Activated CD8-positive, alpha-beta T cell treated with anti-CD3 and anti-CD28 coated beads, Interleukin-2, amount 10 ng/mL, durations not matched to agents 7 days and 5 days (primary cell): ENCODE results near the gene PRDX4. TPM values are rescaled to one million over a fixed set of nuclear protein-coding genes. Genes with fewer than 3 reads are reported as not detected.
"Not testable (repeated sequence)": the region's sequence is repeated elsewhere in the genome, so short reads cannot be mapped to it uniquely, and the experiment has no call there.

Source experiments
- ATAC-seq: fragments of 150-1000 bp; cut with Tn5 transposase; one replicate; pipeline ENCODE4 v1.10.0; 2021; ENCODE audit warnings: moderate library complexity
- CTCF ChIA-PET: fragments of 350-600 bp; sonication (Branson Sonifier 250); formaldehyde crosslinking; loops from one replicate; lab custom pipeline; 2021; ENCODE audit warnings: antibody characterized with exemption; lab: Charles Lee
- POLR2A ChIA-PET: fragments of 350-600 bp; sonication (Branson Sonifier 250); formaldehyde crosslinking; loops from one replicate; lab custom pipeline; 2021; ENCODE audit warnings: antibody characterized with exemption; lab: Charles Lee
- DNase-seq: peaks from one replicate; pipeline ENCODE4 v3.0.0-alpha.2; 2020
- H3K27ac Mint-ChIP-seq: one replicate; pipeline ENCODE4 v1.8.0; 2021; ENCODE audit warnings: mild to moderate bottlenecking, mixed read lengths
- H3K27me3 Mint-ChIP-seq: one replicate; pipeline ENCODE4 v1.8.0; 2021; ENCODE audit warnings: low read depth, mixed read lengths
- H3K36me3 Mint-ChIP-seq: one replicate; pipeline ENCODE4 v1.8.0; 2021; ENCODE audit warnings: low read depth, mixed read lengths
- H3K4me1 Mint-ChIP-seq: one replicate; pipeline ENCODE4 v1.8.0; 2021; ENCODE audit warnings: low read depth, mixed read lengths
- H3K4me3 Mint-ChIP-seq: one replicate; pipeline ENCODE4 v1.8.0; 2021; ENCODE audit warnings: mild to moderate bottlenecking, mixed read lengths
- H3K9me3 Mint-ChIP-seq: one replicate; pipeline ENCODE4 v1.8.0; 2022; ENCODE audit warnings: mixed read lengths; ENCODE audit not compliant: insufficient read depth
- total RNA-seq, 2 experiments: library from RNA; stranded (reverse); gene quantifications; one replicate each; pipeline ENCODE4 v1.2.3, GENCODE V29; 2021

Gene PRDX4
- total RNA-seq, 2 experiments from 2014 or later, result 29.3 to 32.3 TPM

DNA sequence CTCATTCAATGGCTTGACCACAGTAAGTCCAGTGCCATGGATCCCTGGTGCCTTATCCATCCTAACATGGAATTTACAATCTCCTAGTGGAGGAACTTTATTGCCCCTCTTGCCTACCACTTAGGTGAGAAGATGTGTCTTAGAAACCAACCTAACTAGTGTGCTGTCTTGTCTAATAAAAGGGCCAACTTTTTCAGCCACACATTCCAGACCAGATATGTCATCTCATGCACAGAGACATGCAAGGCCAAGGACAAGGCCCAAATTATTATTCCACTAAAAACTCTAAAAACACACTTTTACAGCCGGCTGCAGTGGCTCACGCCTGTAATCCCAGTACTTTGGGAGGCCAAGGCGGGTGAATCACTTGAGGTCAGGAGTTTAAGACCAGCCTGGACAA is 10.6 kb upstream of the PRDX4 start:
- ChIA-PET POLR2A (no interaction called here), CTCF (no interaction called here)
- H3K36me3 Mint-ChIP-seq, result no peaks in the 10 kb centered on the region
- peaks cover 8% of the 10 kb centered on the region for H3K4me1 Mint-ChIP-seq
- no peak overlapping the region for H3K4me3 Mint-ChIP-seq
- no peaks in the 10 kb centered on the region for H3K9me3 Mint-ChIP-seq
- no peaks in the 10 kb centered on the region for H3K27me3 Mint-ChIP-seq
- ATAC-seq (no peak), DNase-seq (no peak)
- H3K27ac Mint-ChIP-seq, result no peak overlapping the region

- no peak overlapping the region for H3K4me3 Mint-ChIP-seq
- CTCF ChIA-PET, result no interaction called here
These were observed 8.0 kb upstream of the PRDX4 start for GRCh38 chrX:23659339-23659738.

GRCh38 chrX:23660083-23660765 is 7.1 kb upstream of the PRDX4 start:
- H3K27me3 Mint-ChIP-seq, DNase-seq, ATAC-seq, H3K27ac Mint-ChIP-seq, POLR2A ChIA-PET, H3K9me3 Mint-ChIP-seq, CTCF ChIA-PET, H3K4me3 Mint-ChIP-seq, H3K36me3 Mint-ChIP-seq: not testable (repeated sequence)
- peaks cover 20% of the 10 kb centered on the region for H3K4me1 Mint-ChIP-seq

More at GRCh38 chrX:23659339-23659738, 8.0 kb upstream of the PRDX4 start:
- Mint-ChIP-seq H3K27ac (no peak overlapping the region), H3K27me3 (no peaks in the 10 kb centered on the region), H3K9me3 (no peaks in the 10 kb centered on the region), H3K4me1 (peaks cover 20% of the 10 kb centered on the region), H3K36me3 (no peaks in the 10 kb centered on the region)
- ATAC-seq (no peak), DNase-seq (no peak)
- POLR2A ChIA-PET, result no interaction called here

GRCh38 chrX:23660766-23661132 is 6.5 kb upstream of the PRDX4 start:
- ChIA-PET CTCF (no interaction called here), POLR2A (no interaction called here)
- ATAC-seq (no peak), DNase-seq (no peak)
- H3K36me3 Mint-ChIP-seq, result no peaks in the 10 kb centered on the region
- no peak overlapping the region for H3K27ac Mint-ChIP-seq
- H3K4me1 Mint-ChIP-seq, result peaks cover 20% of the 10 kb centered on the region
- H3K27me3 Mint-ChIP-seq, result no peaks in the 10 kb centered on the region
- H3K9me3 Mint-ChIP-seq, result no peaks in the 10 kb centered on the region
- no peak overlapping the region for H3K4me3 Mint-ChIP-seq

- DNase-seq (no peak), ATAC-seq (no peak)
- Mint-ChIP-seq H3K4me3 (no peak overlapping the region), H3K9me3 (no peaks in the 10 kb centered on the region), H3K4me1 (peaks cover 28% of the 10 kb centered on the region), H3K27me3 (no peaks in the 10 kb centered on the region), H3K27ac (no peak overlapping the region), H3K36me3 (no peaks in the 10 kb centered on the region)
- ChIA-PET CTCF (no interaction called here), POLR2A (no interaction called here)
These were observed 5.6 kb upstream of the PRDX4 start for GRCh38 chrX:23661671-23662070.

DNA sequence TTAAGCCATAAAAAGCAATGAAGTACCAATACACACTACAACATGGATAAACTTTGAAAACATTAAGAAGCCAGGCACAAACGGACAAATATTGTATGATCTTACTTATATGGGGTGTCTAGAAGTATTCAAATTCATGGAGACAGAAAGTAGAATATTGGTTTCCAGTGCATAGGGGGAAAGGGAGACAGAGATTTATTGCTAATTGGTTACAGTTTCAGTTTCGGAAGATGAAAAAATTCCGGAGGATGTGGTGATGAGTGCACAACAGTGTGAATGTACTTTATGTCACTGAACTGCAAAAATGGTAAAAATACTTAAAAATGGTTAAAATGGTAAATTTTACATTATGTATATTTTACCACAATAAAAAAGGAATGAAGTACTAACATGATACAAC is 5.1 kb upstream of the PRDX4 start:
- Mint-ChIP-seq H3K4me3 (no peak overlapping the region), H3K27ac (peak overlapping the region; percentile 75), H3K9me3 (no peaks in the 10 kb centered on the region), H3K36me3 (no peaks in the 10 kb centered on the region), H3K27me3 (no peaks in the 10 kb centered on the region), H3K4me1 (peaks cover 29% of the 10 kb centered on the region)
- peak; percentile 76 for ATAC-seq
- DNase-seq, result peak; percentile 22
- POLR2A ChIA-PET, result no interaction called here
- CTCF ChIA-PET, result no interaction called here

- peaks cover 30% of the 10 kb centered on the region for H3K4me1 Mint-ChIP-seq
- H3K4me3 Mint-ChIP-seq, result no peak overlapping the region
- DNase-seq (no peak), ATAC-seq (no peak)
- H3K36me3 Mint-ChIP-seq, result no peaks in the 10 kb centered on the region
- ChIA-PET CTCF (no interaction called here), POLR2A (no interaction called here)
- no peaks in the 10 kb centered on the region for H3K27me3 Mint-ChIP-seq
- H3K27ac Mint-ChIP-seq, result no peak overlapping the region
- H3K9me3 Mint-ChIP-seq, result no peaks in the 10 kb centered on the region
These were observed 4.4 kb upstream of the PRDX4 start for GRCh38 chrX:23662853-23663252.

DNA sequence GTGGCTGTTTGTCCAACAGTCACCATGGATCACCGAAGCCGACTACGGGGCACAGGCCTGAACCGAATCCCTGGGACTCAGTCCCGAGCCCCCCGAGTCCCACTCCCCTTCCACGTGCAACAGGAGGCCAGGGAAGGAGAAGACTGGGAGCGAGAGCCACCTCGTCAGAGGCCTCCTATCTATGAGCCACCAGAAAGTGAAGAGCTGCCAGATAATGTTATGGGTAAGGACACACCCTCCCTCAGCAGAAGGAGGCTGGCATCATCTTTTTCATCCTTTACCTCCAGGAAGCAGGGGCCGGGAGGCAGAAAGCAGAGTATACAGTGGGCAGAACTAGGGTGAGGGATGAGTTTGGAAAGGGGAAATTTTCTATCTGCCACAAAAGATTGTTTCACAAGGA is 2.8 kb upstream of the PRDX4 start:
- no peaks in the 10 kb centered on the region for H3K27me3 Mint-ChIP-seq
- ChIA-PET POLR2A (no interaction called here), CTCF (no interaction called here)
- ATAC-seq (no peak), DNase-seq (no peak)
- no peaks in the 10 kb centered on the region for H3K36me3 Mint-ChIP-seq
- H3K4me3 Mint-ChIP-seq, result no peak overlapping the region
- H3K9me3 Mint-ChIP-seq, result no peaks in the 10 kb centered on the region
- H3K4me1 Mint-ChIP-seq, result peaks cover 38% of the 10 kb centered on the region
- no peak overlapping the region for H3K27ac Mint-ChIP-seq

DNA sequence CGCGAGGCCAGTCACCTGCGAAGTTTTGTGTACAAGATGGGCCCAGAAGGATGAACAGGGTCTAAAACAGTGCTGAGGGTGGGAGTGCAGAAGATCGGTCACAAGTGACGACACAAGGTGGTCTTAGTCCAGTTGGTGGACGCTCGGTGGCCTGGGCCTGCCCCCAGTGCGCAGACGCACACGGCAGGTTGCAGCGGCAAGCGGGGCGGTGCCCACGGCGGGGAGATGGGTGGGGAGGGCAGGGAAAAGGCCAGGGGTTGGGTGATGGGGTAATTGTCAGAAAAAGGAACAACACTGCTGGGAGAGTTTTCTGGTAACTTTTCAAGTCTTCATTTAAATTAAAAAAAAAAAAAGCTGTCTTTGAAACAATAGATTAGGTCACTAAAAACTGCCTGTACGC is 1.0 kb upstream of the PRDX4 start:
- Mint-ChIP-seq H3K9me3 (no peaks in the 10 kb centered on the region), H3K36me3 (peaks cover 3% of the 10 kb centered on the region), H3K27me3 (no peaks in the 10 kb centered on the region), H3K4me3 (peak overlapping the region; percentile 83), H3K4me1 (peaks cover 35% of the 10 kb centered on the region), H3K27ac (peak overlapping the region; percentile 68)
- DNase-seq, result no peak
- POLR2A ChIA-PET, result interaction anchor here (0.8 kb wide), 1 partner anchor 116 kb away, joined by 3 read pairs; the partner anchor contains the start of gene SAT1
- ATAC-seq, result no peak
- CTCF ChIA-PET, result no interaction called here

DNA sequence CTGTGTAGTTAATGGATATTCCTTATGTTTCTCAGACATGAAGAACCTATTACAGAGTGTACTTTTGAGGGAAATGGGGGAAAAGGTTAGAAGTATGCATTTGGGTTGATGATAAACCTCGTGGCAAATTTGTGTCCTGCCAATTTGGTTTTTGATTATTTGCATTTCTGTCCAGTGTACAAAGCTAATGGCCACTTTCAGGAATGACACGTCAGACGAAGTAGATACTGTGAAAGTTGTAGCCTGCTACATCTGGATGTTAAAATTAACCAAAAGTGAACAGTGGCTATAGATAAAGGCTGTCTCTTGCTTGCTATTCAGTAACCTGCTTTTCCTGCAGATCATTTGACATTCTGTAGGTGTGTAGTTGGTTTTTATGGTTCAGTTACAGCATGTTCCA is 1.0 kb downstream of the PRDX4 start:
- ChIA-PET CTCF (interaction anchor here (1.8 kb wide), 1 partner anchor 233 kb away, joined by 8 read pairs; no protein-coding TSS in a partner anchor), POLR2A (interaction anchor here (1.0 kb wide), 1 partner anchor 115 kb away, joined by 4 read pairs; the partner anchor contains the start of gene SAT1)
- H3K9me3 Mint-ChIP-seq, result no peaks in the 10 kb centered on the region
- H3K4me3 Mint-ChIP-seq, result peak overlapping the region; percentile 83
- H3K4me1 Mint-ChIP-seq, result peaks cover 26% of the 10 kb centered on the region
- H3K27ac Mint-ChIP-seq, result peak overlapping the region; percentile 92
- no peaks in the 10 kb centered on the region for H3K27me3 Mint-ChIP-seq
- DNase-seq (no peak), ATAC-seq (no peak)
- H3K36me3 Mint-ChIP-seq, result peaks cover 9% of the 10 kb centered on the region

DNA sequence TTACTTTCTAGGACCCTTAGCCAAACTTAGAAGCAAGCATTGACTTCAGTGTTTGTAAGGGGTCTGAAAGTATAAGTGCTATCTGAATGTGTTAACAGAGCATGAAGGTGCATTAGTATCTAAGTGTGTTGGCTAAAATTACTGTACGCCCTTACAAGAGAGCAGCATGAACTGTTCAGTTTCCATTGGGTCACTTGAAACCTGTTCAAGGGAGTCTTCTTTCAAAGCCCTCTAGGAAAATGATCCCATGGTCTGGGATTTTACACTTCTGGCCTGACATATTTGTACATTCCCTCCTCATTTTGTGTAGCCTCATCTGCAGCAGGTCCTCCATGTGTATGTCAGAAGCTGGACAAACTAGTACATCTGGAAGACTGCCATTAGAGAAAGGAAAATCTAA is 3.2 kb downstream of the PRDX4 start:
- ATAC-seq, result no peak
- no peaks in the 10 kb centered on the region for H3K27me3 Mint-ChIP-seq
- POLR2A ChIA-PET, result no interaction called here
- no peaks in the 10 kb centered on the region for H3K9me3 Mint-ChIP-seq
- DNase-seq, result no peak
- peaks cover 30% of the 10 kb centered on the region for H3K4me1 Mint-ChIP-seq
- no peak overlapping the region for H3K4me3 Mint-ChIP-seq
- peaks cover 11% of the 10 kb centered on the region for H3K36me3 Mint-ChIP-seq
- no peak overlapping the region for H3K27ac Mint-ChIP-seq
- CTCF ChIA-PET, result interaction anchor here (0.6 to 4.1 kb wide), 2 partner anchors 69 to 232 kb away, joined by 3 to 17 read pairs; no protein-coding TSS in a partner anchor

DNA sequence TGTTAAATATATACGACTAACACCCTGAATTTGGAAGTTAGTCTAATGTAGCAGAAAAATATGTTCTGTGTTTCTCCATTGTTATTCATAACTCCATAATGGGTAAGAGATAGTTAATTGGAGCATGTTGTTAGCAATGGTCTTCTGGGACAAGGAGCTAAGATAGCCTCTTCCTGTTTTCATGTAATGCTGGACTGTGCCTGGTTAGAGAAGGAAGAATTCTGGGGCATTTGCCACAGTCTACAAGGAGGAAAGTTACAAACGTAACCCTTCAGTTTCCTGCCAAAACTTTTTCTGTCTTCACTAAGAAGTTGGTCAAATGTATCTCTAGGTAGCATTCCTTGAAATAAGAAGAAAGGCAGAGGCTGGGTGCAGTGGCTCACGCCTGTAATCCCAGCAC is 5.8 kb downstream of the PRDX4 start:
- Mint-ChIP-seq H3K36me3 (peaks cover 18% of the 10 kb centered on the region), H3K27ac (peak overlapping the region; percentile 46), H3K4me3 (no peak overlapping the region), H3K9me3 (no peaks in the 10 kb centered on the region), H3K4me1 (peaks cover 24% of the 10 kb centered on the region), H3K27me3 (no peaks in the 10 kb centered on the region)
- POLR2A ChIA-PET, result no interaction called here
- DNase-seq (no peak), ATAC-seq (no peak)
- CTCF ChIA-PET, result interaction anchor here (1.0 to 4.1 kb wide), 2 partner anchors 110 to 229 kb away, joined by 4 to 17 read pairs; partner anchors contain the start of gene SAT1
